GM18867 (cell line): ENCODE results near the gene MAST2.
"Not testable (repeated sequence)": the region's sequence is repeated elsewhere in the genome, so short reads cannot be mapped to it uniquely, and the experiment has no call there.

Experiments used
- ATAC-seq: cut with Tn5 transposase; IDR thresholded peaks from one replicate; pipeline ENCODE4 v1.9.1; 2021; ENCODE audit warnings: mild to moderate bottlenecking, moderate library complexity; ENCODE audit not compliant: unreplicated experiment

MAST2 gene

DNA sequence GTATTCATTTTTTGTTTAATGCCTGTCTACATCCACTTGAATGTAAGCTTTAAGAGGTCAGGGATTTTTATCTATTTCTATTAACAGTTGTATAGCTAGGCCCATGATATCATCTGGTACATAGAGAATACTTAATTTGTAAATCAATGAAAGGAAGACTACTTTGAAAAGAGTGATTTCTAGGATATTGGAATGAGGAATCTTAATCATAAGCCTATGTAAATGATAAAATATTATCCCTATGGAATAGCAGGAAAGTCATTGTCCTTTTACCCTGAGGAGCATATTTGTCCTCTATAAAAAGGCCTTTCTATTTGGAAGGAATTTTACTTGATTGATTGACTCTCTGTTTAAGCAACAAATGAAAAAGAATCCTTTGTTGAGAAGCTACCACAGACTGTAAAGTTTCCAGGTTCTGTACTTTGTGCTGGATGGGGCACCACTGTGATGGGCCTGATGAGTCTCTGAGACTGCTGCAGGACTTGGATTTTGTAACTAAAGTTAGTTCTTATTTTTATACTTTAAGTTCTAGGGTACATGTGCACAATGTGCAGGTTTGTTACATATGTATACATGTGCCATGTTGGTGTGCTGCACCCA is 53.8 kb downstream of the MAST2 start:
- no peak for ATAC-seq

DNA sequence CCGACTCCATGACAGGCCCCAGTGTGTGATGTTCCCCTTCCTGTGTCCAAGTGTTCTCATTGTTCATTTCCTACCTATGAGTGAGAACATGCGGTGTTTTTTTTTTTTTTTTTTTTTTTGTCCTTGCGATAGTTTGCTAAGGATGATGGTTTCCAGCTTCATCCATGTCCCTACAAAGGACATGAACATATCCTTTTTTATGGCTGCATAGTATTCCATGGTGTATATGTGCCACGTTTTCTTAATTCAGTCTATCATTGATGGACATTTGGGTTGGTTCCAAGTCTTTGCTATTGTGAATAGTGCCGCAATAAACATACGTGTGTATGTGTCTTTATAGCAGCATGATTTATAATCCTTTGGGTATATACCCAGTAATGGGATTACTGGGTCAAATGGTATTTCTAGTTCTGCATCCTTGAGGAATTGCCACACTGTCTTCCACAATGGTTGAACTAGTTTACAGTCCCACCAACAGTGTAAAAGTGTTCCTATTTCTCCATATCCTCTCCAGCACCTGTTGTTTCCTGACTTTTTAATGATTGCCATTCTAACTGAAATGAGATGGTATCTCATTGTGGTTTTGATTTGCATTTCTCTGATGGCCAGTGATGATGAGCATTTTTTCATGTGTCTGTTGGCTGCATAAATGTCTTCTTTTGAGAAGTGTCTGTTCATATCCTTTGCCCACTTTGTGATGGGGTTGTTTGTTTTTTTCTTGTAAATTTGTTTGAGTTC is 54.5 kb downstream of the MAST2 start:
- ATAC-seq, result not testable (repeated sequence)

DNA sequence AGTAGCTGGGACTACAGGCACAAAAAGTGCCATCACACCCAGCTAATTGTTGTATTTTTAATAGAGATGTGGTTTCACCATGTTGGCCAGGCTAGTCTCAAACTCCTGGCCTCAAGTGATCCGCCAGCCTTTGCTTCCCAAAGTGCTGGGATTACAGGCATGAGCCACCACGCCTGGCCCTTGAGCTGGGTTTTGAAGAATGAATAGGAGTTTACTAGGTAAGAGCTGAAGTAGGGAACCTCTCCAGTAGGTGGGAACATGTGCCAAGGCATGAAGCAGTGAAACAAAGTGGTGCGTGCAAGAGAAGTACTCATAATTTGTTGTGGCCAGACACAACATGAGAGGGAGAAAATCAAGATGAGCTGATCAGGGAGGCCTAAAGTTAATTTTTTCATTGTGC is 55.8 kb downstream of the MAST2 start:
- no peak for ATAC-seq

DNA sequence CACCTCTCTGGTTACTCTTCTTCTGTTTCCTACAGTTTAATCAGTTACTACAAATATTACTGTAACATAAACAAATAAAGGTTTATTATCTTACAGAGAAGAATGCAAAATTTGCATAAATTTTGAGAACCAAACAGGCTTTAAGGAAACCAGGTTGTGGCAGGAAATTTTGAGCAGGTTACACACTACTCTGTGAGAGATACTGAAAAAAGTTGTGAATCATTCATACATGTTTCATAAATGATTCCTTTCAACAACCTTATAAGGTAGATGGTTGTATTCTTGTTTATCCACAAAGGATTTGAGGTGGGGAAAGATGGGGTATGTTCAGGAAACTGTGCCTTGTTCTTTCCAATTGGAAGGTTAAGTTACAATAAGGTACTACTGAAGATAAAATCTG is 58.6 kb downstream of the MAST2 start:
- no peak for ATAC-seq

DNA sequence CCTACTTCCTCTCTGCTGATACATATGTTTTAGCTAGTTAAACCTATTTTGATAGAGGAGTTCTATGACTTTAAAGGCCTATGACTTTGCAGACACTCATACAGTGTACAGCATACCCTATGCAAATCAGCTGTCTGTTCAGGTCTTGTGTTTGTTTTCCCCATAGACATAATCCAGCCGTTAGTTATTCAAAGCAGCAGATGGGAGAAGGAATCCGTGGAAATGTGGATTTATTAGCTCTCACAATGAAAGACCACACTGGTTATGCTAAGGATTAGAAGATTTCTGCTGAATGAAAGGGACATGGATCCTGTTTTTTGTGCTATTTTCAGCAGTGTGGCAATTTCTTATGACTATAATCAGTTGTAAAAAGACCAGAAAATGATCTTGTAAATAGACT is 59.8 kb downstream of the MAST2 start:
- ATAC-seq, result no peak

DNA sequence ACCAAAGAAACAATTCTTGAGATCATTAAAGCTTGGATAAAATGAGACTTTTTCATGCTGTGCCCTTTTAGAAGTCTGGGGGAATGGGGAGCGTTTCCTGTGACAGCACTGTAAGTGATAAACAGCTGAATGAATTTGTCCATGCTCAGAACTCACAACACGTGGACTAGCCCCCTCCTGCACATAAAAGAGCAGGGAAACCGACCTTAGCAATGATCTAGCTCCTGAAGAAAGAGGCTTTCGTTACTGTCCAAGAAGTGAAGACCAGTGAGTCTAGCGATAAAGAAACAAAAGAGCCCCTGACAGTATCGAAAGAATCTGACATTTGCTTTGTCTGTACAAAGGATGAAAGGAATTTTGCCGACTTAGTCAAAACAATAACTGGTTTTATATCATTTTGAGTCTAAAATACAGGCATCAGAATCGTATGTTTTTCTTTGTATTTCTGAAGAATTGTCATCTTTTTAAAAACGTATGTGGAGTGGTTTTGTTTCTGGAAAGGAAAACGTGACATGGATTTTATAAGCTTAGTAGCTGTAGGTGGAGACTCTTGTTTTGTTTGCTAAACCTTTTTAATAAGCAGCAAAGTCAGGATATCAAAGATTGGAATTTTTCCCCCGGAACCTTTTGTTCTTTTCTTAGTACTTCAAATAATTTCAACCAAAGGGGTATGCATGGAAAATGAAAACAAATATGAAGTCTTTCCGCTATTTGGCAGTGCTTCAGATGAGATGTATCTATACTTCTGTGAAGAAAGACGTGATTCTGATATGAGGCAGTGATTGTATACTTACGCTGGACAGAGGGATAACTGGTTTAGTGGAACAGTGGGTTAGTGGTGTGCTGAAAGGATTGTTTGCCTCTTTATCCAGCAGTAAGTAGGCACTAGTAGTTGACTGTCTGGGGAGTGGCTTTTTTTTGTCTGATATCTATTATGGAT is 61.0 kb downstream of the MAST2 start:
- no peak for ATAC-seq

DNA sequence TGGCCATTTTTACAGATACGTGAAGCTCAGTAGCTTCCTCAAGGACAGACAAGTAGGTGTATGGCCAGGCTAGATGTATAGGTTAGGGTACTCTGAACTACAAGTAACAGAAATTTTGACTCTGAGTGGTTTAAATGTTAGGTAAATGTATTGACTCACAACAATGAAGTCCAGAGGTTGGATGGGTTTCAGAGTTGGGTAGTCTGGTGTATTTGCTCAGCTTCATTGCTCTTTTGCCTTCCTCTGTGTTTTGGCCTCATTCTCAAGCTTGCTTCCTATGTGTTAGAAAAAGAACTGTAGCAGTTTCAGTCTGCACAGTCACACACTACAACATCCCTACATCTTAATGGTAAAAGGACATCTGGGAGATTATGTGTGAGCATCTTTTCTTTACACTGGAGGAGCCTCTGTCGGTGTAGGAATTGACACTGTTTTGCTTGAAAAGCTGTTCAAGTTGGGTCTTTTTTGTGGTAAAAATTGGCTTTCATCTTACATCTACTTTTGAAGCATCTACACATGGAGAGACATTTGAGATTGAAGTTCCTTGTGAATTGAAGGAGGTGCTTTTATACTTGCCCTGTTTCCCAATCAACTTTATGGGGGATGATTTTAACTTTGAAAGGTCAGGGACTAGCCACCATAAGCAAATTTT is 64.4 kb downstream of the MAST2 start:
- ATAC-seq, result no peak

DNA sequence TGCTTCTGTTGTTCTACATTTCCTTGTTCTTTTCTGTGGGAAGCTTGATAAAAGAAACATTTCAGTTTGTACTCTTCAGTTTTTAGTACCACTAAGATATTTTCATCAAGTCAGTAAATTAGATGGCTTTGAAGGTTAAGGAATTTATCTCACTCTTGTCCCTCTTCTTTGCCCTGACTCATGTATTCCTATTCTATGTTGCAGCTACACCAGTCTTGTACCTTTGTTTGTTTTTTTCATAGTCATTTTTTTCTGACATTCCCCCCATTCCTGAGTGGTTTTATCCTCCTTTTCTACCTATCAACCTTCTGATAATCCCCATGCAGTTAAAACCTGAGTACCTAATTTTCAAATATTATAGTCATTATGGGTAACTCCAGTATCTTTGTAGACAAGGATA is 65.4 kb downstream of the MAST2 start:
- ATAC-seq, result no peak

DNA sequence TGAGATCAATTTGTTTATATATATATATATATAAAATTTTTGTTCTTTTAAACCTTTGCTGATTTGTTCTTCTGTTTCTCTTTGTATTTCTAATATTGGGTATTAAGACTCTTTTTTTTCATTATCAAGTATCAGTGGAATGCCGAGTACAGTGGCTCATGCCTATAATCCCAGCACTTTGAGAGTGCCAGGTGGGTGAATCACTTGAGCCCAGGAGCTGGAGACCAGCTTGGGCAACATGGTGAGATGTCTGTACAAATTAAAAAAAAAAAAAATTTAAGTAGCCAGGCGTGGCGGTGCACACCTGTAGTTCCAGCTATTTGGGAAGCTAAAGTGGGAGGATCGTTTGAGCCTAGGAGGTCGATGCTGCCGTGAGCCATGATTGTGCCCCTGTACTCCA is 67.1 kb downstream of the MAST2 start:
- no peak for ATAC-seq

DNA sequence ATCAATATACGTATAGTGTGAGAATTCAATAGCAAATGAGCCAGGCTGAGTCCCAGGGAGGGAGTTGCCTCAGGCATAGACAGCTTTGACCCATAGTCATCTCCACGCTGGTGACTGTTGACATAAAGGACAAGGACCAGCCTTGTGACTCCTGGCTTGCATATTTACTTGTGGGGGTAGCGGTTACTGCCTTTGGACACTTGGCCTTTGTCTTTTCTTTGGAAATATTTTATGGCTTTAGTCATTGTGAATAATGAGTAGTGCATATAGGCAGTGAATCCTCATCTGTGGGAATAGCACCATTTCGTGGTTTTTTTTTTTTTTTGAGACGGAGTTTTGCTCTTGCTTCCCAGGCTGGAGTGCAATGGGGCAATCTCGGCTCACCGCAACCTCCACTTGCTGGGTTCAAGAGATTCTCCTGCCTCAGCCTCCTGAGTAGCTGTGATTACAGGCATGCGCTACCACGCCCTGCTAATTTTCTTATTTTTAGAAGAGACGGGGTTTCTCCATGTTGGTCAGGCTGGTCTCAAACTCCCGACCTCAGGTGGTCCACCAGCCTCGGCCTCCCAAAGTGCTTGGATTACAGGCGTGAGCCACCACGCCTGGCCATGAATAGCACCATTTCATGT is 68.9 kb downstream of the MAST2 start:
- ATAC-seq, result not testable (repeated sequence)

DNA sequence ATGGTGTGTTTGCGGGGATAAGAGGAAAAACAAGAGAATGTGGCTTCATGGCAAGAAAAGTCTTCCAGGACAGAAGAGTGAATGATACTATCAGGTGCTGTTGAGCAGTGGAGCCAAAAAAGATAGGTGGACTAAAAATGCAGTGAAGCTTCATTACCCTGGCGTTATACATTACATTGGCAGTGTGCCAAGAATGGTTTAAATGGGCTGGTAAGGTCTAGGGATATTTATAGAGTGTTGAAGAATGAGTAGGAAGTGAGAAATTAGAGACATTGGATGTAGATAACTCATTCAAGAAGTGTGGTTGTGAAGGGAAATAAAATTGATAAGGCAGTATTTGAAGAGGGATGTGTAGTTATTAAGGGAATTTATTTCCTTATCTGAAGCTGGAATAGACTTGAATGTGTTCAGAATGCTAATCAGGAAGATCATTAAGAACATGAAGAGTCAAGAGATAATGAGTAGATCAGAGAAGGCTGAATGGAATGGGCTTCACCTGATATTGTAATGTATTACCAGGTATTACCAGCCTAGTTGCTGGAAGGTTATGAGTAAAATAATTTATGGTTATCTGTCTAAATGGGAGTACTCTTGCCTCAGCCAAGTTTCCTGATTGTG is 72.7 kb downstream of the MAST2 start:
- ATAC-seq, result no peak

DNA sequence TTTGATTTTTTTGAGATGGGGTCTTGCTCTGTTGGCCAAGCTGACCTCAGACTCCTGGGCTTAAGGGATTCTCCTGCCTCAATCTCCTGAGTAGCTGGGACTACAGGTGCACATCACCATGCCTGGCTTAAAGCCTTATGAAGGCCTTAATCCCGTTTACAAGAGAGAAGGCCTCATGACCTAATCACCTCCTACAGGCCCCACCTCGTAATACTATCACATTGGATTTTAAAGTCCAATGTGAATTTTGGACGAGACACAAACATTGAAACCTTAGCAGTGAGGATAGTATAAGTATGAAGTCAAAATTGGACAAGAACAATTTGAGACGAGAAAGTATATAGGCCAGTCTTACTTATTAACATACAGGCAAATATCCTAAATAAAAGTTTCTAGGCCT is 73.9 kb downstream of the MAST2 start:
- ATAC-seq, result no peak

DNA sequence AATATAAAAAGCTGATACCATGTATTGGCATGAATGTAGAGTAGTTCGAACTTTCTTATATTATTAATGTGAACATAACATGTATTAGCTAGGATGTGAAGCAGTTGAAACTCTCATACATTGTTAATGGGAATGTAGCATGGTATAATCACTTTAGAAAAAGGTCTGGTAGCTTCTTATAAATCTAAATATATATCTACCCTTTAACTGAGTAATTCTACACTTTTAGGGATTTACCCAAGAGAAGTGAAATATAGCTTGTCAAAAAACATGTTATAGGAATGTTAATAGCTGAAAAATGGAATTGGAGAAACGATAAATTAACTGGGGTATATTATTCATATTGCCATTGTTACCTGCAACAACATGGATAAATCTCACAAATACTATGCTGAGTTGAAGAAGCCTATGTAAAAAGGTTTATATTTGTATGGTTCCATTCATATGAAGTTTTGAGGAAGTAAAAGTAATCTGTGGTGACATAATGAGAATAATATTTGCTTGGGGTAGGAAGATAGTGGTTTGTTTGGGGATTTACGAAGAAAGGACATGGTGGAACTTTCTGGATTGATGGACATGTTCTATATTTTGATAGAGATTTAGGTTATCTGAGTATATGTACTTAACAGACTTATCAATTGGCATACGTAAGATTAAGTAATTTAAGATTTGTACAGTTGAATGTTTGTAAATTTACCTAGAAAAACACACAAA is 76.6 kb downstream of the MAST2 start:
- no peak for ATAC-seq

DNA sequence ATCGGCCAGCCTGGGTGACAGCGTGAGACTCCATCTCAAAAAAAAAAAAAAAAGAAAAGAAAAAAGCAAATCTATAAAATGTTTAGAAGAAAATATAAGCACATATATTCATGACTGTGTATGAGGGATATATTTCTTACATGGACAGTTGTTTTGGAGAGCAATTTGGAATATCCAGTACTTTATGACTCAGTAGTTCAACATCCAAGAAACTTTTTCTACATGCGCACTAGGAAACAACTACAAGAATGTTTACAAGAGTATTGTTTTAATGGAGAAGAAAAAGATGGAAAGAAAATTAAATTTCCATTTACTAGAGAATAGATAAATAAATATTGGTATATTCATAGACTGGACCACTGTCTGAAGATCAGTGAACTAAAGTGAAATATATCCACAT is 77.5 kb downstream of the MAST2 start:
- no peak for ATAC-seq

DNA sequence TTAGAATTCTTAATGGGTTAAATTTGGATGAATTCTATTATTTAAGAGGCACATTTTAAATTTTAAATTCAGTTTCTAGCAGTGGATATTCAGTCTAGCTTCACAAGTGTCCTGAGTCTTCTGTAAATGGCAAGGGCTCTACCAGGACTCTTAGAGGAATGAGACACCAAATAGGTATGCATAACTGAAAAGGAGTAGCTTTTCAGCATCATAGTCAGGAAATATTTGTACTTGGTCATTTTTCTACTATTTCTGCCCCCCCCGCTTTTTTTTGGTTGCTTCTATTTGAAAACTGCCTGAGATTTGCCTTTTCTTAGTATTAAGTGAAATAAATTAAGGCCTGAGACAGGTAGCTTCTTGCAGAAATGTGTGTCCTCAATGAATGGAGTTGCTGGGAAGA is 80.2 kb downstream of the MAST2 start:
- ATAC-seq, result no peak

DNA sequence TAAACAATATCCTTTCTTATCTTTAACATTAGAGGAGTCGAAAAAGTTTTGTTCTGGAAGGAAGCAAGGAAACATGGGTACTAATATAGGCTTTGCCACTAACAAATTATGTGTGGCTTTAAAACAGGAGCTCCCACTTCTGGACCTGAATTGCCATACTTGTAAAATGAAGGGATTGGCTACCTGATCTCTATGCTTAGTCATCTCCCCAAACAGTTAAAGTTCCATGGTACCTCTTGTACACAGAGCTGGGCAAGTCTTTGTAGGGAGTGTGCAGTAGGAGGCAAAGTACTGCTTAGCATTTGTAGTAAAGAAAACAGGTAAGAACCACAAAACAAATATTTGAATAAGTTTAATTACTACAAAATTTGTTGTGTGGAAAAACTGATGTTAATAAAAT is 81.3 kb downstream of the MAST2 start:
- no peak for ATAC-seq

DNA sequence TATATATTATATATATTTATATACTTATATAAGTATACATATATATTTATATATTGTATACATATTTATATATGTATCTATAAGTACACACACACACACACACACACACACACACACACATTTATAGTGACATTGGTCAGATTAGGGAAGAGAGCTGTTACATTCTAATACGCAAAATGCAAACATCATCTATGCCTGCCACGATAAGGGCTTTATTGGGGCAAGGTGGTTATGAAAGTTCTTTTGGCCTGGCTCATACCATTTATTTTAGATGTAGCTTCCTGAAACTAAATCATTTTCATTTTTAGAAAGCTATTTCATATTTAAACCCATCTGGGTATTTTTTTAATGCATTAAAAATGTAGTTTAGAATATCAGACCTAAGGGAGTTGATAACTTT is 82.8 kb downstream of the MAST2 start:
- no peak for ATAC-seq

DNA sequence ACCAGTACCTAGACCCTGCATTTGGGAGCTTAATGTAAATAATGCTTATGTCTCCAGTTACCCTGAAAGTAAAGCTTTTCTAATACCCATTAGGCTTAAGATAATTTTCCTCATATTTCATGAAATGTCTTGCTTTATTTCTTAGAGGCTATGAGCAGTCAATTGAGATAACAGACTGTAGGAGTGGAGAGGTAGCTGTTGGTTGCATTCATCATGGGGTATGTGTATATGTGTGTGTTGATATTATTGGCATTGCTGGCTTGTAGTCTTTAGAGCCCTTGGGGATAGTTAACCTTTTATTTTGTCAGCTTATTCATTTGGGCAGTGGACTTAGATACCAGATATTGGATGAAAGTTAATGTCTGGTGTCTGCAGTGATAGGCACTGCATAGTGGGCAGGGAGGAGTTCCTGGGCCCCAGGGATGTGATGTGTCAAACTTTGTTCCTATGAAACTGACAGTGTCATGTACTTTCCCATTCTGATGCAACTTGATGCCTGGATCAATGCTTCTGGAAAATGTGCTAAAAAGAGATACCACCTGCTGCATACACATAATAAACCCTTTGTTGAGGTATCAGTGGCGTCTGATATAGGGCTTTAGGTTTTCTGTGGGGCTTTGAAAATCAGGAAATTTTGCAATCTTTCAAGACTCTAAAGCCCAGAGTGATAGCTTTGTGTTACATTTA is 83.9 kb downstream of the MAST2 start:
- no peak for ATAC-seq

DNA sequence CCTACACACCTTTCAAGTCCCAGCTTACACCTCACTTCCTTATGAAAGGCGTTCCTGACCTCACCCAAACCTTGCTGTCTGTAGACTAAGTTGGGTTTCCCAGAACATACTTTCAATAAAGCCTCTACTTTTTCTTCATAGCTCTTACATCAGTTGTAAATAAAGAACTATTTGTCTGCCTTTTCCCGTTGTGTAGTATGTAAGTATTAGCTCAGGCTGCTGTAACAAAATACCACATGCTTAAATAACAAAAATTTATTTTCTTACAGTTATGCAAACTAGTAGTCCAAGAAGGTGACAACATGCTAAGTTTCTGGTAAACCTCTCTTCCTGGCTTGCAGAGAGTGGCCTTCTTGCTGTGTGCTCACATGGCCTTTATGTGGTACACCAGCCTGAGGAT is 86.7 kb downstream of the MAST2 start:
- no peak for ATAC-seq
